ENCODE results near the gene MTMR1. TPM values are rescaled to one million over a fixed set of nuclear protein-coding genes. Genes with fewer than 3 reads are reported as not detected.

MTMR1 gene
- total RNA-seq, 2 experiments from 2014 or later, result 33.6 to 34.4 TPM

GRCh38 chrX:150806827-150807226, 113.6 kb downstream of the MTMR1 start:
- Histone ChIP-seq H3K27ac (ENCODE audit: low read depth in 1 of 2, low read length in 2 of 2) (no peak overlapping the region), H3K4me3 (ENCODE audit: low read length) (no peak overlapping the region), H3K9me3 (ENCODE audit: control insufficient read depth in 1 of 2, insufficient read depth in 1 of 2, low read length in 2 of 2) (no peaks in the 10 kb centered on the region), H3K27me3 (ENCODE audit: control insufficient read depth in 1 of 2, insufficient read depth in 2 of 2, low read length in 2 of 2) (no peaks in the 10 kb centered on the region), H3K4me1 (ENCODE audit: insufficient read depth, low read length) (no peaks in the 10 kb centered on the region), H3K36me3 (ENCODE audit: insufficient read depth, low read length) (no peaks in the 10 kb centered on the region)
- no peaks in the 10 kb centered on the region for H3K27me3 Mint-ChIP-seq
- H3K4me3 Mint-ChIP-seq, result no peak overlapping the region
- H3K4me1 Mint-ChIP-seq (ENCODE audit: low read depth), result no peaks in the 10 kb centered on the region
- DNase-seq (no peak), ATAC-seq (ENCODE audit: poor library complexity) (no peak)
- TF ChIP-seq CTCF (IDR thresholded peaks at IDR 0.05), result no peak
- H3K9me3 Mint-ChIP-seq, result peaks cover 3% of the 10 kb centered on the region
- CTCF ChIA-PET, result no interaction called here
- POLR2A ChIA-PET, result no interaction called here
- H3K27ac Mint-ChIP-seq, result no peak overlapping the region
- peaks cover 32% of the 10 kb centered on the region for H3K36me3 Mint-ChIP-seq (ENCODE audit: low read depth)
- intact Hi-C loops (cut with DNase I, micrococcal nuclease), result no loop called here

GRCh38 chrX:150813922-150814321, 120.7 kb downstream of the MTMR1 start:
- H3K9me3 ChIP-seq (ENCODE audit: control insufficient read depth in 1 of 2, insufficient read depth in 1 of 2, low read length in 2 of 2), result no peaks in the 10 kb centered on the region
- ATAC-seq (ENCODE audit: poor library complexity) (no peak), DNase-seq (no peak)
- no peaks in the 10 kb centered on the region for H3K4me1 ChIP-seq (ENCODE audit: insufficient read depth, low read length)
- no peak overlapping the region for H3K27ac Mint-ChIP-seq
- ChIA-PET CTCF (no interaction called here), POLR2A (no interaction called here)
- no peak overlapping the region for H3K4me3 ChIP-seq (ENCODE audit: low read length)
- H3K4me1 Mint-ChIP-seq (ENCODE audit: low read depth), result no peaks in the 10 kb centered on the region
- H3K9me3 Mint-ChIP-seq, result no peaks in the 10 kb centered on the region
- H3K36me3 Mint-ChIP-seq (ENCODE audit: low read depth), result peaks cover 57% of the 10 kb centered on the region
- H3K36me3 ChIP-seq (ENCODE audit: insufficient read depth, low read length), result peaks cover 10% of the 10 kb centered on the region
- H3K27me3 Mint-ChIP-seq, result no peaks in the 10 kb centered on the region
- intact Hi-C loops (cut with DNase I, micrococcal nuclease), result no loop called here
- H3K27me3 ChIP-seq (ENCODE audit: control insufficient read depth in 1 of 2, insufficient read depth in 2 of 2, low read length in 2 of 2), result no peaks in the 10 kb centered on the region
- no peak for TF ChIP-seq CTCF (IDR thresholded peaks at IDR 0.05)
- H3K27ac ChIP-seq (ENCODE audit: low read depth in 1 of 2, low read length in 2 of 2), result no peak overlapping the region
- H3K4me3 Mint-ChIP-seq, result no peak overlapping the region

Other genes with a start within 250 kb of the MTMR1 start
- gene MTM1, start 124.8 kb upstream of the MTMR1 start, total RNA-seq, result 10 to 100 TPM; 20.6 to 26.9 TPM
- gene CD99L2, start 205.3 kb downstream of the MTMR1 start, total RNA-seq, result 1 to 10 TPM; 5.3 to 6.5 TPM

All from CD4-positive, alpha-beta T cell (primary cell).